ENCODE measurements around the gene FREM1.

The FREM1 gene

GRCh38 chr9:14752871-14753270 is 157.4 kb downstream of the FREM1 start:
- no peak for DNase-seq

- DNase-seq: peak; percentile 34
Observed at GRCh38 chr9:14752271-14752670, 158.0 kb downstream of the FREM1 start.

DNA sequence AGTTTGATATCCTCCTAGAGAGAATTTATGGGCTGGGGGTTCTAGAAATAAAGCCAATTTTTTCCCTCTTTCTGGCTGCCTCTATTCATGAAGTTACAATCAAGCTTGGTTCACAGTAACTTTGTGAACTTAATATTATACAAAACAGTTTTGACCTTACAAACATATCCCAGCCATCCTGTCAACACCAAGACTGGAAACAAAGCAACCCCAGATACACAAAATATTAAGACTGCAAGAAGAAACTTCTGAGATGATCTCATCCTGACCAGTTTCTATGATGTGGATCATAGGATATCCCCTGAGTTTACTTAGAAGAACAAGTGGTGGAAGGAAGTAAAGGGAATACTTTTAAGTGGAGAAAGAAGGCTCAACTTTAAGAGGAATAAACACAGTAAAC is 159.4 kb downstream of the FREM1 start:
- DNase-seq: no peak

GRCh38 chr9:14749741-14750211 is 160.5 kb downstream of the FREM1 start:
- no peak for DNase-seq

GRCh38 chr9:14748373-14748772 is 161.9 kb downstream of the FREM1 start:
- DNase-seq: no peak

DNA sequence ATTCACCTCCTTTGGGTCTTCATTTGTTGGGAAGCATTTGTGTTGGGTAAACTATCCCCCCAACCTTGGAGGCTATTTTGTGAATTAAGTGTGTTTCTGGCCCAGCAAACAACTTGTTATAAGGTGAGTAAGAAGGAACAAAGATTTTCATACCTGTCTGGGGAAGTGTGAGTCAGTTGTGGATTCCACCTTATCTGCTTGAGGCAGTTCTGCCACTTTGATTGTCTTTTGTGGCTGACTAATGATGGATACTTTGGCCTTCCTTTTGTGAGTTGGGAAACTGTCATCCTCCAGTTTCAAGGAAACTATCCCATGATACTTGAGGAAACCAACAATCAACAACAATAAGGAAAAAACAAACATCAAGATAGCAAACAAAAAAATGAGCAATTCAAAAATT is 163.1 kb downstream of the FREM1 start:
- no peak for DNase-seq

- no peak for DNase-seq
Observed at GRCh38 chr9:14746626-14747025, 163.6 kb downstream of the FREM1 start.

- no peak for DNase-seq
Observed at GRCh38 chr9:14744768-14745167, 165.5 kb downstream of the FREM1 start.

GRCh38 chr9:14741369-14741768 is 168.9 kb downstream of the FREM1 start:
- no peak for DNase-seq

DNA sequence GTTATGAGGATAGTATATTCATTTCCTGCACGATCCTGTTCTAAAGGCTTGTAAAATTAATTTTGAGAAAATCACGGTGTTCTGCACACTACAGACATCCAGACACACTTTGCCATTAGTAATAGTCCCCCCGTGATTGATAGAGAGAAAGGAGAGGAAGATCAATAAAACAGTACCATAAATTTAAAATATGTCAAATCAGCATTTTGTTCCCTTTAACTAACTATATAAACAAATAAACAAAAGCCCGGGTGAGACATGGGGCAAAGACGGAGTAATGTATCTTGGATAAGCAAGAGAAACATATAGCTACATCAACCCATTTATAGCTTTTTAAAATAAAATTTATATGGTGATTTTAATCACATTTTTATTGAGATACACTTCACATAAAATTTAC is 177.1 kb downstream of the FREM1 start:
- no peak for DNase-seq

DNA sequence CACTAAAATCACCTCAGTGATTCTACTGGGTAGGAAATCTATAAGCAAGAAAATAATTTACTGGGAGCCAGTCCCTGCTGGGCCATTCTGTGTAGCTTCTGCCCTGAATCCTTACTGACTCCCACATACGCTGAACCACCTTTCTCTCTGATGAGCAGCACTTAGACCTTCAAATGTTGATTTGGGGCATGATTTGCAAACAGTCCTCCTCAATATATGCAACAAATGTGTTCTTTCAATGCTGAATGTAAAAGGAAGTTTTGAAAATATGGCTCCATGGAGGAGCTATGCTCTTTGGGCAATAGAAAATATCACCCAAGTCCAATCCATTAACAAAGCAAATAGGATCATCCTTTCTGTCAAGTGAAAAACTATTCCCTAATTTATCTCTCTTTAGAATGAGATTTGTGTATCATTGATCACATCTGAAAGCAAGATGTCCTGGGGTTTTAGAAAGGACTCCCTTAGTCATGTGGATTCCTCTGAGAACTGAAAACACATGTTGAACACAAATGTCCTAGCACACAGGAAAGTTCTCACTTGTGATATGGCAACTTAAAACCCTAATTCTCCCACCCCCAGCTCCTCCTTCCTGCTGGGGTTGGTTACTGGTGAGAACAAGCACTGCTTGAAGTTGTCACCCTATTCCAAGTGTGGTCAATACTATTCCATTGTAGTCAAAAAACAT is 178.8 kb downstream of the FREM1 start:
- no peak for DNase-seq

GRCh38 chr9:14730461-14730898 is 179.7 kb downstream of the FREM1 start:
- DNase-seq: no peak

- no peak for DNase-seq
Observed at GRCh38 chr9:14723301-14723700, 186.9 kb downstream of the FREM1 start.

GRCh38 chr9:14722391-14723035 is 187.7 kb downstream of the FREM1 start, which contains the start of gene CER1:
Gene CER1, minus strand, starts transcription at chr9:14722733. Its CDS starts 61 bp downstream, at chr9:14722672.
- DNase-seq: peak; percentile 68

GRCh38 chr9:14719231-14719923 is 190.9 kb downstream of the FREM1 start:
- DNase-seq: no peak

DNA sequence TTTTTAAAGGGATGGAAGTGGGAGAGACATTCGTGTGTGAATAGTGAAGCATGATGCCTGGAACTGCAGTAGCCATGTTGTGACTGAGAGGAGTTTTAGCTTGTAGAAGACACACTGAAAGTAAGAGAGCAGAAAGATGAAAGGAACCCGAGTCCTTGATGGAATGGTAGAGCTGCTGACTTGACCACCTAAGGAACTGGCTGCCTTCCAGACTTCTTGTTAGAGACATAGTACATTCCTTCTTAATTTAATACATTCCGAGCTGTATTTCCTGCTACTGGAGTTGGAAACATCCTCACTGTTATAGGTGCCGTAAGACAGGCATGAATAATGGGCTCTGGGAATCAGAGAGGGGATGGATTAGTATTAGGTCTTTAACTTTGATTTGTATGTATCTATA is 195.1 kb downstream of the FREM1 start:
- DNase-seq: no peak

DNA sequence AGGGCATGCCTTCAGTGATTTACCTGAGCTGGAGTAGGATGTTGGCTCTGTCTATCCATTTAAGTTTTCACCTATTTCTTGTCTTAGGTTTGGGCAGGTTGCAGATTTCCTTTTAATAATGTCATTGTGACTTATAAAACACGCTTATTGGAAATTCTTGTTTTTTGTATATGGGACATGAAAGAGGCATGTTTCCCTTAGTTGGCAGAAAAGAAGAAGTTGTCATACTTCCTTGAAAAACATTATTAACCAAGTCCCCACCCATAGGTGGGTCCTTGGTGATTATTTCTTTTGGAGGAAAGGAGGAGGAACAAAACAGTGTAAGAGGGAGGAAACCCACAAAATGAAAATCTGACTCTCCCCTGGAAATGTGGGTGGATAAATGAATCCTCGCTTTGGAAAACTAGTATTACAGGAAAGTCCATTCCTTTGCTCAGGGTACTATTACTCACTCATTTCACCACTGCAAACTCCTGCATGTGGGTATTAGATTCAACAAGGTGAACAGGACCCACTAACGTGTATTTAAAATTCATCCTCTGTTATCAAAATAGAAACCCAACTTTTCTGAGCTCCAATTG is 197.0 kb downstream of the FREM1 start:
- DNase-seq: no peak

DNA sequence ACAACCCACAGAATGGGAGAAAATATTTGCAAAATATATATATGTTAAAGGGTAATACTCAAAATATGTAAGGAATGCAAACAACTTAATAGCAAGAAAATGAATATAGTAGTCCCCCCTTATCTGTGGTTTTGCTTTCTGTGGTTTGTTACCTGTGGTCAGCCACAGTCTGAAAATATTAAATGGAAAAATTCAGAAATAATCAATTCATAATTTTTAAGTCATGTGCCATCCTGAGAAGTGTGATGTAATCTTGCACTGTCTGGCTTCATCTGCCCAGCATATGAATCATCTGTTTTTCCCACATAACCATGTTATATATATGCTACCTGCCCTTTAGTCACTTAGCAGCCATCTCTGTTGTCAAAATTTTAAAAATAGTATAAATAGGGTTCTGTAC is 199.4 kb downstream of the FREM1 start:
- no peak for DNase-seq

- DNase-seq: no peak
Observed at GRCh38 chr9:14706530-14707140, 203.6 kb downstream of the FREM1 start.

- no peak for DNase-seq
Observed at GRCh38 chr9:14705079-14705478, 205.1 kb downstream of the FREM1 start.

DNA sequence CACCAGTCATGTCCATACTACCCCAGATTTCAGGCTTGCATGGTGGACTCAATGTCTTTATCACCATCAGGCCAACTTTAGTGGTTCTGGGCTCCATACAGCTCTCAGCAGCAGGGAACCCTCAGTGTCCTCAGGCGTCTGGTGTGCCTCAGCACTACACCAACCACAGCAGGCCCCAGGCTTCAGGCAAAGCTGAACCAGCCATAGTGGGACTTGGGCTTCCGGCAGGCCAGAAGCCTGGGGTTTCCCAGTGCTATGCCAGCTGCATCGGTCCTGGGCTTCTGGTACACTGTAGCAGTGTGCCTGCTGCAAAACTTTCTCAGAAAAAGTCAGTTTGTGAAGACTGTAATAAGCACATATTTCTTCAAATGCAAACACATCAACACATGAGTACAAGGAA is 205.9 kb downstream of the FREM1 start:
- DNase-seq: no peak

- no peak for DNase-seq
Observed at GRCh38 chr9:14702200-14702720, 208.0 kb downstream of the FREM1 start.

Data from NCI-H345 (cell line).